Sigmoid colon (tissue), 7 donors: ENCODE results near the gene HAAO. TPM values are rescaled to one million over a fixed set of nuclear protein-coding genes. Genes with fewer than 3 reads are reported as not detected.

Experiments
- DNase-seq: peaks from one replicate; pipeline ENCODE4 v3.0.0-alpha.2; 2019
- H3K27ac ChIP-seq, 4 donors: fragments of 200-600 bp; sonication (generic); one replicate each; pipeline ENCODE4 v1.5.1; 2016 to 2019; ENCODE audit warnings: mild to moderate bottlenecking in 1 of 4
- H3K27me3 ChIP-seq, 3 donors: fragments of 200-600 bp; sonication (generic); one replicate each; pipeline ENCODE4 v1.5.1; 2019; ENCODE audit warnings: mild to moderate bottlenecking in 1 of 3
- H3K36me3 ChIP-seq, 4 donors: fragments of 200-600 bp; sonication (generic); one replicate each; pipeline ENCODE4 v1.5.1; 2016 to 2019
- H3K4me1 ChIP-seq, 4 donors: fragments of 200-600 bp; sonication (generic); one replicate each; pipeline ENCODE4 v1.5.1; 2017 to 2019
- H3K4me3 ChIP-seq, 4 donors: fragments of 200-600 bp; sonication (generic); one replicate each; pipeline ENCODE4 v1.5.1; 2017 to 2019; ENCODE audit warnings: mild to moderate bottlenecking in 2 of 4, moderate library complexity in 1 of 4
- H3K9me3 ChIP-seq, 4 donors: fragments of 200-600 bp in 3 of 4; sonication (generic) in 3 of 4; one replicate each; pipeline versions ENCODE4 v1.5.1 to v1.6.1; 2013 to 2019
- CTCF ChIP-seq, 4 experiments: fragments of 450-650 bp in 3 of 4; fragments of 200-600 bp in 1 of 4; IDR thresholded peaks; one replicate each; pipeline ENCODE4 v1.5.1; 2016 to 2019; ENCODE audit warnings: antibody characterized with exemption in 4 of 4, mild to moderate bottlenecking in 3 of 4, moderate library complexity in 2 of 4
- EP300 ChIP-seq, 4 donors: sonication (generic); formaldehyde crosslinking; IDR thresholded peaks; one replicate each; pipeline ENCODE4 v1.6.1; 2017; ENCODE audit warnings: antibody characterized with exemption in 4 of 4
- POLR2A ChIP-seq, 2 donors: fragments of 450-650 bp; IDR thresholded peaks; one replicate each; pipeline ENCODE4 v1.6.1; 2016; ENCODE audit warnings: antibody characterized with exemption in 2 of 2, mild to moderate bottlenecking in 2 of 2, moderate library complexity in 2 of 2
- POLR2AphosphoS5 ChIP-seq, 4 donors: sonication (generic); formaldehyde crosslinking; IDR thresholded peaks; one replicate each; pipeline ENCODE4 v1.6.1; 2017; ENCODE audit warnings: antibody characterized with exemption in 4 of 4
- WGBS, 2 donors: extraction: QIAGEN DNeasy Blood & Tissue Kit; methylation state at CpG; one replicate each; pipeline ENCODE4 v1.1.7; 2013; 5-methylcytosine and 5-hydroxymethylcytosine counted together
- intact Hi-C: fragments of 100-400 bp; cut with DNase I; formaldehyde crosslinking; loops from one replicate; pipeline ENCODE4 v1.15.1; 2023
- polyA plus RNA-seq, 3 donors: library from polyadenylated mRNA; stranded (reverse); fragments of 200-250 nt; gene quantifications; one replicate each; pipeline ENCODE4 v1.2.3, GENCODE V29; 2013
- total RNA-seq, 4 donors: library from RNA; depleted of rRNA; stranded (reverse); fragments of >200 nt; gene quantifications; one replicate each; pipeline ENCODE4 v1.1.0, GENCODE V29; 2016
- donor health status: healthy with polysubstance abuse.
- donor health status: Bipolar disorder and iron deficiency.
- donor health status: healthy.

The HAAO gene
- total and polyA plus RNA-seq, 7 donors: 2.5 to 37.9 (median 5.6) TPM

GRCh38 chr2:42748840-42749239, 43.5 kb downstream of the HAAO start:
- no peak for DNase-seq
- intact Hi-C loops: no loop called here
- TF ChIP-seq EP300 (IDR thresholded peaks at IDR 0.05) (no peak), CTCF (IDR thresholded peaks at IDR 0.05) (no peak), POLR2A (IDR thresholded peaks at IDR 0.05) (no peak), POLR2AphosphoS5 (IDR thresholded peaks at IDR 0.05) (no peak)
- no peaks in the 10 kb centered on the region for H3K27me3 ChIP-seq
- H3K27ac ChIP-seq: no peak overlapping the region
- H3K4me3 ChIP-seq: no peak overlapping the region
- no peaks in the 10 kb centered on the region for H3K9me3 ChIP-seq
- WGBS, 2 donors: 95 to 96% methylated on average over 4 of the region's 4 CpGs
- peaks cover 0 to 9% (median 0%) of the 10 kb centered on the region in 4 donors for H3K36me3 ChIP-seq
- peaks cover 0 to 16% (median 10%) of the 10 kb centered on the region in 4 donors for H3K4me1 ChIP-seq

- no peak overlapping the region for H3K4me3 ChIP-seq
- no peak for TF ChIP-seq EP300 (IDR thresholded peaks at IDR 0.05)
- no peak for TF ChIP-seq POLR2AphosphoS5 (IDR thresholded peaks at IDR 0.05)
- no peak for TF ChIP-seq CTCF (IDR thresholded peaks at IDR 0.05)
- TF ChIP-seq POLR2A (IDR thresholded peaks at IDR 0.05): no peak
- DNase-seq: no peak
- no peak overlapping the region for H3K27ac ChIP-seq
- H3K9me3 ChIP-seq: no peaks in the 10 kb centered on the region
- 97 to 99% methylated on average over 3 of the region's 3 CpGs for WGBS, 2 donors
- no peaks in the 10 kb centered on the region for H3K27me3 ChIP-seq
- intact Hi-C loops: no loop called here
- H3K36me3 ChIP-seq: peaks cover 0 to 4% (median 0%) of the 10 kb centered on the region in 4 donors
- H3K4me1 ChIP-seq: peaks cover 0 to 16% (median 9%) of the 10 kb centered on the region in 4 donors
Observed at GRCh38 chr2:42747422-42747821, 45.0 kb downstream of the HAAO start.

GRCh38 chr2:42744545-42745082, 47.8 kb downstream of the HAAO start:
- H3K27ac ChIP-seq: no peak overlapping the region
- no peaks in the 10 kb centered on the region for H3K4me1 ChIP-seq
- no peak overlapping the region for H3K4me3 ChIP-seq
- TF ChIP-seq EP300 (IDR thresholded peaks at IDR 0.05) (no peak), POLR2AphosphoS5 (IDR thresholded peaks at IDR 0.05) (no peak), CTCF (IDR thresholded peaks at IDR 0.05) (no peak), POLR2A (IDR thresholded peaks at IDR 0.05) (no peak)
- intact Hi-C loops: no loop called here
- H3K27me3 ChIP-seq: no peaks in the 10 kb centered on the region
- DNase-seq: no peak
- H3K36me3 ChIP-seq: peaks cover 0 to 7% (median 2%) of the 10 kb centered on the region in 4 donors
- no peaks in the 10 kb centered on the region for H3K9me3 ChIP-seq
- 94 to 98% methylated on average over 3 of the region's 3 CpGs for WGBS, 2 donors

GRCh38 chr2:42743659-42743990, 48.8 kb downstream of the HAAO start:
- DNase-seq: no peak
- intact Hi-C loops: no loop called here
- H3K36me3 ChIP-seq: peaks cover 0 to 7% (median 2%) of the 10 kb centered on the region in 4 donors
- H3K4me3 ChIP-seq: no peak overlapping the region
- no peaks in the 10 kb centered on the region for H3K4me1 ChIP-seq
- 89 to 91% methylated on average over 1 of the region's 1 CpG for WGBS, 2 donors
- H3K27me3 ChIP-seq: no peaks in the 10 kb centered on the region
- TF ChIP-seq POLR2A (IDR thresholded peaks at IDR 0.05) (no peak), POLR2AphosphoS5 (IDR thresholded peaks at IDR 0.05) (no peak), EP300 (IDR thresholded peaks at IDR 0.05) (no peak), CTCF (IDR thresholded peaks at IDR 0.05) (no peak)
- H3K9me3 ChIP-seq: no peaks in the 10 kb centered on the region
- no peak overlapping the region for H3K27ac ChIP-seq
